Activated CD8-positive, alpha-beta memory T cell treated with anti-CD3 and anti-CD28 coated beads for 48 hours (primary cell): ENCODE results near the gene BRINP3.

Experiments
- DNase-seq, 3 experiments: peaks; one replicate each; pipeline ENCODE4 v3.0.0-alpha.2; 2020; ENCODE audit warnings: low read depth in 2 of 3, low spot score in 2 of 3

BRINP3 gene

DNA sequence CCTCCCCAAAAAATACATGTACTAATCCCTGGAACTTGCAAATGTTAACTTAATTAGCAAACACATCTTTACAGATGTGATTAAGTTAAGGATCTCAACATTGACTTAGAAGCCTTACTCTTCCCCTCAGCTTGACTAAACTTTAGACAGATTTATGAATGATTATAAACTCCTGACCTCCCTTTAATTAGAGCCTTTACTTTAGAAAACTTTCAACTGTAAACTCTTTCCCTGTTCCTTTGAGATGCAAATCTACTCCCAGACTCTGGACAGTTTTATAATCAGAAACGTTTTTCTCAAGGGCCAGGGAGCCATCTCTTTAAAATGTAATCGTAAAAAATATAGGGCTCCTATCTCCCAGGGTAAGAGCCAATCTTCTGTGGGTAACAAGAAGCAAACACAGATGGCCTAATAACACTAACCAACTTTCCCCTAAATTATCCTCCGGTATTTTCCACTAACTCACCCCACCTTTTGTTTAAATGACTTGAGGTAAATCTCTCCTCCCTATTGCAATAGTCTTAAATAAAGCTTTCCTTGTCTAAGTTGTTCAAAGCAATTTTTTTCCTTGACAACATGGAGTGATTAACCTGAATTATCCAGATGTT lies 284.1 kb downstream of the BRINP3 start:
- no peak for DNase-seq

DNA sequence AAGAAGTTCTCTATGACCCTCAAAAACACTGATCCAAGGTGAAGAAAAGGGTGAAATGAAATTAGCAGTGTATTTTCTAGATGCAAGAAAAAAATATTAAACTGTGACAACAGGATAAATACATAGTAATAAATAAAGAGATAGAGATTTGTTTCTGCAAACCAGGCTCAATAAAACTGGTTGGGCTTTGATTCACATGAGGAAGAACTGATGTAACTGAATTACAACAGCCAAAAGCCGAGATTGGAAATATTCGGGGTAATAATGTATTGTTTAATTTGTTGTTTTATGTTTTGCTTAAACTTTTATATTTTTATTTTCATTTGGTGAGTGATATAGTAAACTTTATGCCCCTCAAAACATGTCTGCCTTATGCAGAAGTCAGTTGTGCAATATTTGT lies 285.0 kb downstream of the BRINP3 start:
- DNase-seq, result no peak

DNA sequence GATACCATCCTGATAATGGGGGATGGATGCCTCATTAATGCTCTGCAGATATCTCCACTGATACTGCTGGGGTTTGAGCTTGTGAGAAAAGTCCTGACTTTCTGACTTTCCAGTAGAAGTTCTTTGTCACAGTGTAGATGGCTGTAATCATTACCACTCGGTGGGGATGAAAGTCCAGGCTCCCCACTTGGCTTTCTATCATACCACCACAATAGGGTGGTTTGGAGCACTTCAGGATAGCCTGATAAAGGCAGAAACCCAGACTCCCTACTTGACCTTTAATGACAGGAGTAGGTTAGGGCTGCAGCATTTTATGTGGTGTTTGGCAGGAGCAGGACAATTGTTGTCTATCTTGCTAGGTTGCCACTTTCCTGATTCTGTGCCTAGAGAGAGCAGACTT lies 294.1 kb downstream of the BRINP3 start:
- DNase-seq, result no peak

DNA sequence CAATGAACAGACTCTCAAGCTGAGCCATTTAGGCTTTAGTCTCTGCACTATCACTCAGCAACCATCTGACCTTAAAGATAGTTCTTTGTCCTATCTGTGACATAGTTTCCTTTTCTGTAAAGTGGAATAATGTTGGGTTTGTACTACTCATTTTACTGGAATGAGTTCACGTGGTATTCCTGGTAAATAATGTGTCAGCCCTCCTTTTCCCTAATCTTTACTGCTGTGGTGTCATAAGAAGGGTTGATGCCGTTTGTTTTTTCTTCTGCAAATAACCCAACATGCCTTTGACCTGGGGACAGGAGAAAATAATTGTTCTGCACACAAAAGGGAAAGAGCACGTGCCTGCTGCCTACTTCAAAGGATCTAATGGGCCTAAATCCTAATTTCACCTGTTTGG lies 297.8 kb downstream of the BRINP3 start:
- DNase-seq, result no peak

DNA sequence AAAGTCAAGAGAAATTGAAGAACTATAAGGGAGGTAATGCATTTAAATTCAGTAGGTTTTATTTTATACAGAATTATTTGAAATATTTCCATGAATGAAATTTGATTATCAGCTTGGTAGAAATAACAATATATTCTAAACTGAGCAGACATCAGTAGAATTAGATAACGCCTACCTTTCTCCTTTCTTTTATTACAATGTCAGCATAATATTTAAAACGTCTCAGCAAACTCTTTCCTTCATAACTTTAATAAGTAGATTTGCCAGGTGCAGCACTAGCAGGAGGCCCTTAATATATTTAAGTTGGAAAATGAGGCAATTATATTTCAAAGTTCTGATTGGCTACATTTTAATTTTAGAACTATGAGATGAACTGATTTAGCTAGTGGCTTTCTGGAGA lies 298.8 kb downstream of the BRINP3 start:
- DNase-seq, result no peak

DNA sequence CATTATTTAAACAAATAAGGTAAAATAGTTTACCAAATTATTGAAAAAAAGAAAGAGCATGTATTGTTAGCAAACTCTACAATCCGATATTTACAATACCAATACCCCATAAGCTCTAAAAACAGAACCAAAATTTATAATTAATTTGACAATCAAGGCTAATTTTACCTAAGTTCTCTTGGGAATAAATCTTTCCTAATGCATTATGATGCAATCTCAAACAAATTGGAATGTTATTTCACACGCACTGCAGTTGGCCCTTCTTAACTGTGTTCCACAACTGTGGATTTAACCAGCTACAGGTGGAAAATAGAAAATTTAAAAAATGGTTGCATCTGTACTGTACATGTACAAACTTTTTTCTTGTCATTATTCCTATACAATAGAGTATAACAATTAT lies 300.1 kb downstream of the BRINP3 start:
- DNase-seq, result no peak

- no peak for DNase-seq
Measured at GRCh38 chr1:190176776-190177175, 300.9 kb downstream of the BRINP3 start.

- no peak for DNase-seq
Measured at GRCh38 chr1:190175320-190175719, 302.3 kb downstream of the BRINP3 start.

DNA sequence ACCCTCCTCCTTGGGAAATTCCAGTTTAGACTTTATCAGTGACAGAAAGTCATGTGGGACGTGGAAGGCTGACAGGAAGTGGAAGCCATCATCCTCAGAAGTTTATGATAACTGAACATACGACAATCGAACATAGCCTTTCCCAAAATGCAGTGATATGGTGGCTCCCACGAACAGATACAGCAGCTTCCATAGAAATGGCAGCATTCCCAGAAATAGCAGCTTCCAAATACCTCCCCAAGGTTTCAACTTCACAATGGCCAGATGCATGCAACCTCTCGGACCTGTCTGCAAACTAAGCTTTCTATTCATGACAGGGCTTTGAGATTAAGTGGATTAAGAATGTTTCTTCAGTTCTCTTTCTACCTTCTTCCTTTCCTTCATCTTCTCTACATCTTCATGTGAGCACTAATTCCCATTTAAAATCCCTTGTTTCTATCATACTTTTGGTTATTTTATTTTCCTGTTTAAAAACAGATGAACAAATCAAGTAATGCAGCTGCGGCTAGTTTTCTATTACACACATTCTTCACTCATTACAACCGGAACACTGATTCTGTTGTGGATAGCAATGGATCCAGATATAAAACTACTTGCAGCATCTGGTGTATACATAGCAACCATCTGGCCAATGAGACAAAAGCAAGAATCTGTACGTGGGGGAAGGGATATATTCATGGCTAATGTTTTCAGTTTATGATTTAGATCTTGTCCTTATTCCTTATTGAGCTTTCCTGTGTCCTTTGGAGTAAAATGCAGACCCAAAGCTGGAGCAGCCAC lies 304.8 kb downstream of the BRINP3 start:
- no peak for DNase-seq

- no peak for DNase-seq
Measured at GRCh38 chr1:190170321-190170720, 307.3 kb downstream of the BRINP3 start.

- DNase-seq, result no peak
Measured at GRCh38 chr1:190169311-190170067, 308.2 kb downstream of the BRINP3 start.

DNA sequence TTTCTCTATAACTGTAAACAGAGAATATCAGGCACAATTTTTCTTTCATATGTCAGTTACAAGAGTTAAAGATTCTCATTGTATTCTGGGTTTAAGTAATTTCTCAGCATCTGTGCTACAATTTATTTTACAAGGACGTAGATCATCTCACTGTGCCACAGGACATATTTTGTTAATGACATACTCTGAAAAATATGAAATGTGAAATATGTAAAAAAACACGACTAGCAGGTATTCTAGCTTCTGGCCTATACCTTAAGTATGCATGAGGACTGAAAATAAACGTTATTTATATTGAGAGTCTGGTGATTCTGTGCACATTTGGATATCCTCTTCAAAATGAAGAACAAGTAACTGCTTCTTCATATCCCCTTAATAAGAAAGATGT lies 308.8 kb downstream of the BRINP3 start:
- DNase-seq, result no peak

- no peak for DNase-seq
Measured at GRCh38 chr1:190168116-190168892, 309.4 kb downstream of the BRINP3 start.

GRCh38 chr1:190159146-190159545 lies 318.5 kb downstream of the BRINP3 start:
- no peak for DNase-seq

DNA sequence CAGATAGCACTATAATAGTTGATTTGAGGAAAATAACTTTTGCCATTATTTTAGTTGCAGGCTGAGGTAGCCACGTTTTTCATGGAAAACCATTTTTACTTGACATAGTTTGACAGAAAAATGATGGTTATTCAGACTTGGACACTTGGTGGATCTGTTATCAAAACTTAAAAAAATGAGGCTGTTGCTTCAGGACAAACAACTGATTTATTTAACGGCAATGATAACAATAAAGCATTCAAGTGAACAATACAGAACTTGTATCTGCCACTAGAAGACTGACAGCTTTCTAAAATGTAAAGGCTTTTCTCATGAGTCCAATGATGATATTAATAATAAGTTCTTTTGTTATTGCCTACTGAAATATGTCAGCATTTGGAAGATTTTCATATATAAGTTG lies 322.9 kb downstream of the BRINP3 start:
- DNase-seq, result no peak

DNA sequence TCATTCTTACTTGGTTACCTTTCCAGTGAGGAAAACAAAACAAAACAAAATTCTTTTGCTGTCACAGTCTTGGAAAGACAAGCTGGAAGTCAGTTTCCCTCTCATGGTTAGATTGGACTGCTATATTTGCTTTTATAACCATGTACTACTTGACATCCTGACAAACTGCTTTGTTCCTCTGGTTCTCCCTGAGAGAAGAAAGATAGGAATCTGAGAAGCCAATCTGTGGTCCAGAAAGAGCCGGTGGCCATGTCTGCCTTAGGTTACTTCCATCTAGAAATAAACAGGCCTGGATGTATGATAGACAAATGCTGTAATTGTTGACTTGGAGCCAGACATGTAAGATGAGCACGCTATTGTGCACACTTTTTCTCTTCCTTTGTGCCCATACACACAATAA lies 330.0 kb downstream of the BRINP3 start:
- no peak for DNase-seq

DNA sequence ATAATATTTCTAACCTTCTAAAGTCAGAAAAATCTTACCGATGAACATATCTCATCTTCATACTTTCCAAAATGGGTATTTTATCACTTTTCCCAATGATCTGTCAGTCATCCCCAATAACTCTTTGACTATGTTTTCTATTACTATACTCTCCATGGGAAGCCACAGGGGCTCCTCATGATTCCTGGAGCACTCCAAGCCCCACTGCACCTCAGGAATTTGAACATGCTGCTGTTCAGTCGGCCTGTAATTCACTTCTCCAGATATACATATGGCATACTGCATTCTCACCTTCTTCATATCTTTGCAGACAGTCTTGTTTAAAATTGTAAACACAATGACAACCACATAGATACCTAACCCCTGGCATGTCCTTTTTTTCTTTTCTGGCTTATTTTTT lies 333.0 kb downstream of the BRINP3 start:
- DNase-seq, result no peak

DNA sequence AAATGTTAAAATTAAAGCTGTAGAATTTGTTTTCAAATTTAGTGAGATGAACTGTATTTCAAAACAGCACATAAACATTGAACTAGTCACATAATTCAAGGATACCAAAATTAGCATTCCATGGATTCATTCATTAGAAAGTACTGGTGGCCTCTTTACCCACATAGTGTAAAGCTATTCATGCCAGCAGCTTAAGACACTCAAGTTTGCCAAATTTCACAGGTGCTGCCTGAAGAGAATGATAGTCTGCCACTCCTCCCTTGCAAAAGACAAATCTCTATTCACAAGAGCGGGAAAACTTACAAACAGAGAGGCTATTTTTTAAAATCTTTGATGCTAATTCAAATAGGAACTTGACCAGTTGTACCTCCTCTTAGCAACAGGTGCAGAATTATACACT lies 337.0 kb downstream of the BRINP3 start:
- no peak for DNase-seq

DNA sequence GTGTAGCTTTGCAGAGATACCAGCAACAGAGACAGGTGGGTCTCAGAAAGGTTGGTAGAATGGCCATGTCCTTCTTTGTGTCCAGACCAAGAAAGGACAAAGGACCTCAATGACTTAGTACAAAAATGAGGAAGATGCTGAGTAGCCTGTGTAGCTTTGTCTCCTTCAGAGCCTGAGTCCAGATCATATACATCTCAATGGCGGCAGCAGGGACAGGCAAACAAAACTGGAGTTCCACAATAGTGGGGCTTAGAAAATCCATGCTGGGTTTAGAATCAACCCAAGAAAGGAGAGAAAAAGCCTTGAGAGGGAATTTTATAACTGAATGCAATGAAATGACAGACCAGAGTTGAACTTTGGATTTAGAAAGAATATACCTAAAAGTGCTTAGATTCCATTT lies 339.0 kb downstream of the BRINP3 start:
- no peak for DNase-seq

GRCh38 chr1:190138266-190138665 lies 339.4 kb downstream of the BRINP3 start:
- no peak for DNase-seq

DNA sequence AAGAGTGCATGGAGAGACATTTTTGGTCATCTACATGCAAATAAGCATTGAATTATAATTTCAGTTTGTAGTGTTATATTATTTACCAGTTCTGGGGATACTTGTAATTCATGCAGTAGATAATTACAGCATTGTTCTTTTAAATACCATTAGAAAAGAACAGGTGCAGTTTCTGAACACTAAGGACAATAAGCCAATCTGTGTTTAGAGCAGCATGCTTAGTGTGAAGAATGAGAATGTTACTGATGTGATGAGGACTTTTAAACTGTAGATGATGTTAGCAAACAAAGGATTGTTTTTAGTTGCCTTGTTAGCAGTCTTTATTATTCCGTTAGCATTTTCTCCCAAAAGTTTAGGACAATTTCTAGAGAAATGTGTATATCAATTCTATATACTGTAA lies 348.3 kb downstream of the BRINP3 start:
- DNase-seq, result no peak

GRCh38 chr1:190126728-190127127 lies 350.9 kb downstream of the BRINP3 start:
- DNase-seq, result no peak
